Uterus (tissue), 2 donors: ENCODE results near the gene CDK9.
A peak's percentile ranks its signal among the peaks of the same experiment; 100 is the strongest.

Experiments
- POLR2A ChIP-seq, 2 donors: fragments of 450-650 bp; IDR thresholded peaks; one replicate each; pipeline ENCODE4 v1.6.1; 2016; ENCODE audit warnings: antibody characterized with exemption in 2 of 2, mild to moderate bottlenecking in 1 of 2, moderate library complexity in 1 of 2
- TF ChIP-seq, protein P1 (sequence below), 4 experiments: fragments of 200-600 bp in 2 of 4; fragments of 450-650 bp in 2 of 4; sonication (generic) in 2 of 4; IDR thresholded peaks; one replicate each; pipeline ENCODE4 v1.5.1; 2016 to 2019; ENCODE audit warnings: antibody characterized with exemption in 4 of 4, mild to moderate bottlenecking in 2 of 4, moderate library complexity in 1 of 4

DNA sequence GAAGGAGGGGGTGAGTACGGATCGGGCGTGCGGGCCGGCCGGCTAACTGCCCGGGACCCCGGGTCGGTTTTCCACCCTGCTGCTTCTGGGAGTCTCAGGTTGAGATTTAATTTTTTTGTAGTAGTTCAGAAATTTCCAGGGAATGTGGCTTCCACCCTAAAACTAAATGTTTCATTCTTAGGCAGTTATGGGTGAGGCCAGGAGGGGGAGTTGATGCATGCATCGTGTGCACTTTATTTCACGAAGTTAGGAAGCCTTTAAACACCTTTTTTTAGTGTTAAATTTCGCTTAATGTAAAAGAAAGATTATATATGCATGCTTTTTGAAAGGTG lies 905 bp downstream of the CDK9 start:
- TF ChIP-seq, protein P1, sequence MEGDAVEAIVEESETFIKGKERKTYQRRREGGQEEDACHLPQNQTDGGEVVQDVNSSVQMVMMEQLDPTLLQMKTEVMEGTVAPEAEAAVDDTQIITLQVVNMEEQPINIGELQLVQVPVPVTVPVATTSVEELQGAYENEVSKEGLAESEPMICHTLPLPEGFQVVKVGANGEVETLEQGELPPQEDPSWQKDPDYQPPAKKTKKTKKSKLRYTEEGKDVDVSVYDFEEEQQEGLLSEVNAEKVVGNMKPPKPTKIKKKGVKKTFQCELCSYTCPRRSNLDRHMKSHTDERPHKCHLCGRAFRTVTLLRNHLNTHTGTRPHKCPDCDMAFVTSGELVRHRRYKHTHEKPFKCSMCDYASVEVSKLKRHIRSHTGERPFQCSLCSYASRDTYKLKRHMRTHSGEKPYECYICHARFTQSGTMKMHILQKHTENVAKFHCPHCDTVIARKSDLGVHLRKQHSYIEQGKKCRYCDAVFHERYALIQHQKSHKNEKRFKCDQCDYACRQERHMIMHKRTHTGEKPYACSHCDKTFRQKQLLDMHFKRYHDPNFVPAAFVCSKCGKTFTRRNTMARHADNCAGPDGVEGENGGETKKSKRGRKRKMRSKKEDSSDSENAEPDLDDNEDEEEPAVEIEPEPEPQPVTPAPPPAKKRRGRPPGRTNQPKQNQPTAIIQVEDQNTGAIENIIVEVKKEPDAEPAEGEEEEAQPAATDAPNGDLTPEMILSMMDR (IDR thresholded peaks at IDR 0.05), result peak in 3 of 4 experiments; percentile 13 to 28 (median 24)
- TF ChIP-seq POLR2A (IDR thresholded peaks at IDR 0.05), result no peak
